ENCODE results near the gene GNAS. TPM values are rescaled to one million over a fixed set of nuclear protein-coding genes. Genes with fewer than 3 reads are reported as not detected.

Gene GNAS
- total and polyA plus RNA-seq, 12 donors, result 614 to 6,333 (median 1,418) TPM

GRCh38 chr20:58868795-58869194, 16.3 kb downstream of the GNAS start:
- 35 to 46% (median 44%) methylated on average over 14 of the region's 14 CpGs for WGBS, 4 donors
- Histone ChIP-seq H3K27me3 (no peaks in the 10 kb centered on the region), H3K36me3 (replicated peaks in 1 of 2) (no peaks in the 10 kb centered on the region), H3K27ac (no peak overlapping the region), H3K9me3 (replicated peaks in 1 of 3) (no peaks in the 10 kb centered on the region), H3K4me3 (no peak overlapping the region), H3K4me1 (replicated peaks in 1 of 2) (no peaks in the 10 kb centered on the region)
- peak in 3 of 7 donors; percentile 33 to 57 (median 54) for DNase-seq
- intact Hi-C loops (cut with DNase I), result loop anchor here in 1 of 2 donors (5.0 kb wide), 2 partner anchors 534 to 589 kb away; no protein-coding TSS in a partner anchor
- TF ChIP-seq POLR2A (IDR thresholded peaks at IDR 0.05) (no peak), CTCF (IDR thresholded peaks at IDR 0.05) (peak in 5 of 6 experiments; percentile 23 to 44 (median 34))

GRCh38 chr20:58869662-58870227, 17.2 kb downstream of the GNAS start:
- no peak overlapping the region for H3K27ac ChIP-seq
- no peaks in the 10 kb centered on the region for H3K9me3 ChIP-seq (replicated peaks in 1 of 3)
- WGBS, 4 donors, result 71 to 81% (median 77%) methylated on average over 7 of the region's 7 CpGs
- no peak overlapping the region for H3K4me3 ChIP-seq
- TF ChIP-seq CTCF (IDR thresholded peaks at IDR 0.05) (no peak), POLR2A (IDR thresholded peaks at IDR 0.05) (no peak)
- DNase-seq, result no peak
- no peaks in the 10 kb centered on the region for H3K4me1 ChIP-seq (replicated peaks in 1 of 2)
- H3K27me3 ChIP-seq, result no peaks in the 10 kb centered on the region
- intact Hi-C loops (cut with DNase I), result loop anchor here (2.0 to 10.0 kb wide), 6 partner anchors 115 to 588 kb away; partner anchors contain the start of genes NELFCD (in 1 of the 2) and PRELID3B (in 1 of the 2)
- H3K36me3 ChIP-seq (replicated peaks in 1 of 2), result no peaks in the 10 kb centered on the region

- H3K36me3 ChIP-seq (replicated peaks in 1 of 2), result no peaks in the 10 kb centered on the region
- intact Hi-C loops (cut with DNase I), result loop anchor here (2.0 to 10.0 kb wide), 4 partner anchors 114 to 352 kb away; partner anchors contain the start of genes NELFCD (in 1 of the 2) and PRELID3B (in 1 of the 2)
- no peak overlapping the region for H3K27ac ChIP-seq
- peaks cover 0 to 3% of the 10 kb centered on the region in 2 donors for H3K4me1 ChIP-seq (replicated peaks in 1 of 2)
- no peak overlapping the region for H3K4me3 ChIP-seq
- no peaks in the 10 kb centered on the region for H3K27me3 ChIP-seq
- DNase-seq, result peak; percentile 64 to 89 (median 78)
- no peaks in the 10 kb centered on the region for H3K9me3 ChIP-seq (replicated peaks in 1 of 3)
- TF ChIP-seq CTCF (IDR thresholded peaks at IDR 0.05), result peak; percentile 81 to 89 (median 86)
- TF ChIP-seq POLR2A (IDR thresholded peaks at IDR 0.05), result no peak
- 46 to 61% (median 52%) methylated on average over 7 of the region's 7 CpGs for WGBS, 4 donors
Observed at GRCh38 chr20:58870293-58871014, 17.9 kb downstream of the GNAS start.

GRCh38 chr20:58871533-58872102, 19.1 kb downstream of the GNAS start:
- H3K27me3 ChIP-seq, result no peaks in the 10 kb centered on the region
- no peak for TF ChIP-seq CTCF (IDR thresholded peaks at IDR 0.05)
- 82 to 94% (median 86%) methylated on average over 8 of the region's 8 CpGs for WGBS, 4 donors
- H3K36me3 ChIP-seq (replicated peaks in 1 of 2), result no peaks in the 10 kb centered on the region
- intact Hi-C loops (cut with DNase I), result loop anchor here (2.0 to 10.0 kb wide), 4 partner anchors 113 to 351 kb away; partner anchors contain the start of genes NELFCD (in 1 of the 2) and PRELID3B (in 1 of the 2)
- no peak overlapping the region for H3K4me3 ChIP-seq
- no peak for DNase-seq
- peak overlapping the region in 1 of 5 donors; percentile 30 for H3K27ac ChIP-seq
- no peaks in the 10 kb centered on the region for H3K9me3 ChIP-seq (replicated peaks in 1 of 3)
- H3K4me1 ChIP-seq (replicated peaks in 1 of 2), result peaks cover 0 to 10% of the 10 kb centered on the region in 2 donors
